Loucy (cell line): ENCODE results near the gene CEP104.

Experiments used
- H2AFZ ChIP-seq: fragments of 200-600 bp; sonication (generic); 2 replicates; pipeline ENCODE4 v1.6.0; 2016; ENCODE audit warnings: antibody characterized with exemption, mild to moderate bottlenecking, low read length, moderate library complexity
- H3F3A ChIP-seq: fragments of 200-600 bp; 2 replicates; pipeline ENCODE4 v1.6.0; 2016; ENCODE audit warnings: antibody characterized with exemption, low read depth, mild to moderate bottlenecking
- H3K27me3 ChIP-seq: fragments of 200-600 bp; sonication (generic); 2 replicates; pipeline ENCODE4 v1.6.1; 2014; ENCODE audit warnings: low read length, mild to moderate bottlenecking; ENCODE audit not compliant: insufficient read depth, poor library complexity, severe bottlenecking
- H3K36me3 ChIP-seq: fragments of 200-600 bp; sonication (generic); 2 replicates; pipeline ENCODE4 v1.6.1; 2016; ENCODE audit warnings: low read length; ENCODE audit not compliant: insufficient read depth
- H3K4me1 ChIP-seq: fragments of 200-600 bp; sonication (generic); 2 replicates; pipeline ENCODE4 v1.5.1; 2014; ENCODE audit warnings: low read length, mild to moderate bottlenecking; ENCODE audit not compliant: insufficient read depth, poor library complexity, severe bottlenecking
- H3K4me2 ChIP-seq: fragments of 200-600 bp; sonication (generic); 2 replicates; pipeline ENCODE4 v1.6.0; 2014; ENCODE audit warnings: antibody characterized with exemption, low read length, low read depth, mild to moderate bottlenecking; ENCODE audit not compliant: poor library complexity, severe bottlenecking
- H3K4me3 ChIP-seq: fragments of 200-600 bp; sonication (generic); 2 replicates; pipeline ENCODE4 v1.5.1; 2014; ENCODE audit warnings: low read length, mild to moderate bottlenecking, mixed read lengths; ENCODE audit not compliant: poor library complexity, severe bottlenecking
- H3K79me2 ChIP-seq: fragments of 200-600 bp; sonication (generic); 2 replicates; pipeline ENCODE4 v1.6.1; 2014; ENCODE audit warnings: low read length; ENCODE audit not compliant: insufficient read depth
- H3K9ac ChIP-seq: fragments of 200-600 bp; sonication (generic); 2 replicates; pipeline ENCODE4 v1.6.0; 2014; ENCODE audit warnings: mild to moderate bottlenecking, low read depth, low read length, moderate library complexity; ENCODE audit not compliant: poor library complexity, severe bottlenecking
- H3K9me2 ChIP-seq: fragments of 200-600 bp; sonication (generic); replicated peaks from 2 replicates; pipeline ENCODE4 v1.6.1; 2016; ENCODE audit warnings: low read depth, low read length, mixed read lengths
- H3K9me3 ChIP-seq: fragments of 200-600 bp; sonication (generic); 2 replicates; pipeline ENCODE4 v1.6.1; 2014; ENCODE audit warnings: mild to moderate bottlenecking, antibody characterized with exemption, low read length, low read depth; ENCODE audit not compliant: insufficient read depth
- H4K20me1 ChIP-seq: fragments of 200-600 bp; sonication (generic); 2 replicates; pipeline ENCODE4 v1.6.0; 2014; ENCODE audit warnings: antibody characterized with exemption, low read length, mild to moderate bottlenecking; ENCODE audit not compliant: insufficient read depth, poor library complexity, severe bottlenecking
- CTCF ChIP-seq: fragments of 200-600 bp; sonication (generic); conservative IDR thresholded peaks from 2 replicates; pipeline ENCODE4 v1.5.1; 2014; ENCODE audit warnings: mild to moderate bottlenecking, antibody characterized with exemption, low read length
- EZH2phosphoT487 ChIP-seq: fragments of 200-600 bp; IDR thresholded peaks from 2 replicates; pipeline ENCODE4 v1.6.1; 2018; ENCODE audit warnings: antibody characterized with exemption, mild to moderate bottlenecking, moderate library complexity, borderline replicate concordance

CEP104 gene

GRCh38 chr1:3890389-3891328 lies 33.6 kb upstream of the CEP104 start:
- H3K9me3 ChIP-seq, result no peaks in the 10 kb centered on the region
- H3K36me3 ChIP-seq, result peaks cover 51% of the 10 kb centered on the region; the same call in 1 of the 2 replicates
- H3K4me2 ChIP-seq, result no peak overlapping the region
- no peak overlapping the region for H2AFZ ChIP-seq
- H3K9ac ChIP-seq, result no peak overlapping the region
- peaks cover 5% of the 10 kb centered on the region for H4K20me1 ChIP-seq
- H3K9me2 ChIP-seq, result no peaks in the 10 kb centered on the region
- no peaks in the 10 kb centered on the region for H3F3A ChIP-seq
- H3K4me3 ChIP-seq, result no peak overlapping the region
- TF ChIP-seq CTCF (no peak), EZH2phosphoT487 (no peak)
- H3K27me3 ChIP-seq, result no peaks in the 10 kb centered on the region
- peaks cover 30% of the 10 kb centered on the region for H3K79me2 ChIP-seq
- H3K4me1 ChIP-seq, result peaks cover 2% of the 10 kb centered on the region

- peaks cover 5% of the 10 kb centered on the region for H4K20me1 ChIP-seq
- H3K4me2 ChIP-seq, result no peak overlapping the region
- peaks cover 23% of the 10 kb centered on the region for H3K79me2 ChIP-seq
- no peak overlapping the region for H2AFZ ChIP-seq
- H3K27me3 ChIP-seq, result no peaks in the 10 kb centered on the region
- H3K9me3 ChIP-seq, result no peaks in the 10 kb centered on the region
- H3K4me1 ChIP-seq, result no peaks in the 10 kb centered on the region
- no peak overlapping the region for H3K9ac ChIP-seq
- H3K4me3 ChIP-seq, result no peak overlapping the region
- peaks cover 53% of the 10 kb centered on the region; the same call in 1 of the 2 replicates for H3K36me3 ChIP-seq
- H3K9me2 ChIP-seq, result no peaks in the 10 kb centered on the region
- no peak for TF ChIP-seq EZH2phosphoT487
- no peak for TF ChIP-seq CTCF
- no peaks in the 10 kb centered on the region for H3F3A ChIP-seq
Observed at GRCh38 chr1:3889936-3890335, 32.9 kb upstream of the CEP104 start.

GRCh38 chr1:3888301-3888700 lies 31.3 kb upstream of the CEP104 start:
- Histone ChIP-seq H3K36me3 (peaks cover 61% of the 10 kb centered on the region; the same call in 1 of the 2 replicates), H3K27me3 (no peaks in the 10 kb centered on the region), H3K4me1 (no peaks in the 10 kb centered on the region), H3K4me3 (no peak overlapping the region), H3K4me2 (no peak overlapping the region), H2AFZ (no peak overlapping the region), H4K20me1 (peaks cover 5% of the 10 kb centered on the region), H3K9me3 (no peaks in the 10 kb centered on the region), H3K9ac (no peak overlapping the region), H3K9me2 (no peaks in the 10 kb centered on the region), H3F3A (no peaks in the 10 kb centered on the region), H3K79me2 (peaks cover 8% of the 10 kb centered on the region; the same call in 1 of the 2 replicates)
- no peak for TF ChIP-seq EZH2phosphoT487
